ENCODE measurements around the gene LRRK2. TPM values are rescaled to one million over a fixed set of nuclear protein-coding genes. Genes with fewer than 3 reads are reported as not detected.

Gene LRRK2
- total RNA-seq, 5 donors from 2014 or later (not counting 1 experiment from before 2014, with no cell fraction given), result 0.47 to 2.3 (median 1.8) TPM

DNA sequence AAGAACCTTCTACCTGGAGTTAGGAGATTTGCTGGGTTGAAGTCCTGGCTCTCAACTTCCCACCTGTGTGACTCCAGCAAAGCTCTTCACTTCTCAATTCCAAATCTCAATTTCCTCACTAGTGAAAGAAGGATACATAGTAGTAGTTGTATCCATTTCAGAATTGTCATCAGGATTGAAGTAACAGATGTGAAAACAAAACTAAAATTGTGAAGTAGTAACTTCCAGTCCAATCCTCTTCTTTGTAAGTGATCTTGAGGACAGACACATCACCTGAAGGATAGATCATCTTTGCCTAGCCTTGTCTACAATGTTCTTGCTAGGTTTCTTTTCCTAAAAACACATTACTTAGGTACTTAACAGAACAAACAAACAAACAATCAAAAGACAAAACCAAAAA lies 1.2 kb upstream of the LRRK2 start:
- ChIA-PET POLR2A (no interaction called here), CTCF (no interaction called here)
- ATAC-seq (replicated peaks in 1 of 4) (no peak), DNase-seq (no peak)
- H3K27me3 ChIP-seq (replicated peaks in 1 of 2; ENCODE audit: control insufficient read depth in 2 of 2, extremely low read depth in 1 of 2, insufficient read depth in 2 of 2, low read length in 1 of 2), result peaks cover 3 to 6% of the 10 kb centered on the region in 2 experiments
- Mint-ChIP-seq H3K36me3 (no peaks in the 10 kb centered on the region), H3K9me3 (peaks cover 0 to 3% (median 3%) of the 10 kb centered on the region in 3 donors), H3K4me3 (peak overlapping the region in 2 of 3 donors; percentile 57 to 67), H3K27me3 (peaks cover 28 to 33% of the 10 kb centered on the region in 2 donors), H3K27ac (peak overlapping the region in 1 of 2 donors; percentile 57), H3K4me1 (peaks cover 5 to 24% (median 16%) of the 10 kb centered on the region in 3 donors)
- H3K4me3 ChIP-seq (ENCODE audit: control insufficient read depth in 1 of 2, extremely low read depth in 1 of 2, low read length in 1 of 2), result no peak overlapping the region
- no peaks in the 10 kb centered on the region for H3K36me3 ChIP-seq (ENCODE audit: control insufficient read depth in 2 of 2, extremely low read depth in 1 of 2, insufficient read depth in 1 of 2, low read length in 1 of 2)
- H3K4me1 ChIP-seq (ENCODE audit: control insufficient read depth in 1 of 2, extremely low read depth in 1 of 2, insufficient read depth in 2 of 2, low read length in 2 of 2), result peaks cover 0 to 9% of the 10 kb centered on the region in 2 experiments
- no peaks in the 10 kb centered on the region for H3K9me3 ChIP-seq
- no peak overlapping the region for H3K27ac ChIP-seq (ENCODE audit: low read length)

DNA sequence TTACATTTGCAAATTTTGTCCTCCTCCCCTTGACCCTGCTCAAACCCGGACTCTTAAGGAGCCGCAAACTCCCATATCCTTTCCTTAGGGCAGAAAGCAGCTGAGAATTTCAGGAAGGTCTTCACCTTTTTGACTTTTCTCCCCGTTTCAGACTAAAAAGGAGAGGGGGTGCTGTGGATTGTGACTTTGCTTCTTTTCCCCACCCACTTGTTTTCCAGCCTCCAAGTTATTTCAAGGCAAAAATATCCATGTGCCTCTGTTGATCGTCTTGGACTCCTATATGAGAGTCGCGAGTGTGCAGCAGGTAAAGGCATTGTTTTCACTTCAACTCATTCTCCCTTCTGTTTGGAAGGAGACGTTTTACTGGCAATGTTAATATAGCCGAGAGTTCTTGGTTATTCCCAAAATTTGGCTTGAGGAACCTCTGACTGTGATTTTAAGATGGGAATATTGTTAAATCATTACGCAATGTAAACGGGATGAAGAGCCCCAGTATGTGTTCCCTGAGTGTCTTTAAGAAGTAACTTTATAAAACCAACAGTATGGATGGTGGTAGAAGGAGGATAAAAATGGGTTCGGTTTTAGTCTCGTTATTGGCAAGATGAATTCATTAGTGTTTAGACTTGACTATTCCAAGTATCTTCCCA lies 663 bp downstream of the LRRK2 start:
- CTCF ChIA-PET, result interaction anchor here in 1 of 2 donors (0.6 kb wide), 1 partner anchor 9 kb away, joined by 7 read pairs; no protein-coding TSS in a partner anchor
- H3K36me3 ChIP-seq (ENCODE audit: control insufficient read depth in 2 of 2, extremely low read depth in 1 of 2, insufficient read depth in 1 of 2, low read length in 1 of 2), result no peaks in the 10 kb centered on the region
- no peak overlapping the region for H3K27ac ChIP-seq (ENCODE audit: low read length)
- Mint-ChIP-seq H3K36me3 (no peaks in the 10 kb centered on the region), H3K4me3 (peak overlapping the region; percentile 57 to 60 (median 58)), H3K4me1 (peaks cover 5 to 24% (median 16%) of the 10 kb centered on the region in 3 donors), H3K27me3 (peaks cover 28 to 36% of the 10 kb centered on the region in 2 donors), H3K27ac (no peak overlapping the region), H3K9me3 (peaks cover 0 to 3% (median 3%) of the 10 kb centered on the region in 3 donors)
- H3K4me1 ChIP-seq (ENCODE audit: control insufficient read depth in 1 of 2, extremely low read depth in 1 of 2, insufficient read depth in 2 of 2, low read length in 2 of 2), result peaks cover 0 to 9% of the 10 kb centered on the region in 2 experiments
- peaks cover 3 to 6% of the 10 kb centered on the region in 2 experiments for H3K27me3 ChIP-seq (replicated peaks in 1 of 2; ENCODE audit: control insufficient read depth in 2 of 2, extremely low read depth in 1 of 2, insufficient read depth in 2 of 2, low read length in 1 of 2)
- ATAC-seq (replicated peaks in 1 of 4) (no peak), DNase-seq (no peak)
- no peaks in the 10 kb centered on the region for H3K9me3 ChIP-seq
- POLR2A ChIA-PET, result no interaction called here
- no CpG with 5 or more reads among the region's 12 CpGs for whole genome bisulfite sequencing (ENCODE audit: insufficient coverage)
- peak overlapping the region; percentile 30 to 42 for H3K4me3 ChIP-seq (ENCODE audit: control insufficient read depth in 1 of 2, extremely low read depth in 1 of 2, low read length in 1 of 2)

DNA sequence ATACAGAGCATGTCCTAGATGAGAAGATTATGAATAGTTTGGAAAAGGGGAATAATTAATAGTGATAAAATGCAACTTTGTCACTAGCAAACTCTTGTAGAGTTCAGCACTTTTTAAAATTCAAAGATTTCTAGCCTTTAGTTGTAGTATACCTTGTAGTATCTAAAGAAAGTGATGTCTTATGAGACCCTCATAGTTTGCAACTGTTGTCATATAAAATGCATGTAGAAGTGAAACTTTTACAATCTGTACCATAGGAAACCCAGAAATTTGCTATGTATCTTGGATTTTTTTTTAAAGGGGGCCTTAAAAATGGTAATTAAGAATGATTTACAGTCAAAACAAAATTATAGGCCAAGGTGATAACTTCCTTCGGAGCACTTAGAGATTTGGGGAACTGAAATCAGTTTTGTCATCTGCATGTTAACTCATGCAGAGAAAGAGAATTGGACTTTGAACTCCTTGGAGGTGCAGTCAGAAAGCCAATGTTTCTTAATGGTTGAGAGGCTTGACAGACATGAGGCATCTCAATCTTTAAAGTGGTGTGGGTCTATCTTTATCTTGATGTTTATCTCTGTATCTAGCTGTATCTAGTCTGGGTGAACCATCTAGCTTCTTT lies 1.3 kb downstream of the LRRK2 start:
- Histone ChIP-seq H3K27ac (ENCODE audit: low read length) (no peak overlapping the region), H3K4me1 (ENCODE audit: control insufficient read depth in 1 of 2, extremely low read depth in 1 of 2, insufficient read depth in 2 of 2, low read length in 2 of 2) (peaks cover 0 to 9% of the 10 kb centered on the region in 2 experiments), H3K4me3 (ENCODE audit: control insufficient read depth in 1 of 2, extremely low read depth in 1 of 2, low read length in 1 of 2) (no peak overlapping the region), H3K36me3 (ENCODE audit: control insufficient read depth in 2 of 2, extremely low read depth in 1 of 2, insufficient read depth in 1 of 2, low read length in 1 of 2) (no peaks in the 10 kb centered on the region), H3K9me3 (no peaks in the 10 kb centered on the region), H3K27me3 (replicated peaks in 1 of 2; ENCODE audit: control insufficient read depth in 2 of 2, extremely low read depth in 1 of 2, insufficient read depth in 2 of 2, low read length in 1 of 2) (peaks cover 3 to 6% of the 10 kb centered on the region in 2 experiments)
- DNase-seq, result no peak
- peaks cover 28 to 38% of the 10 kb centered on the region in 2 donors for H3K27me3 Mint-ChIP-seq
- no peaks in the 10 kb centered on the region for H3K36me3 Mint-ChIP-seq
- H3K27ac Mint-ChIP-seq, result no peak overlapping the region
- CTCF ChIA-PET, result no interaction called here
- H3K4me3 Mint-ChIP-seq, result peak overlapping the region in 1 of 3 donors; percentile 57
- ATAC-seq (replicated peaks in 1 of 4), result no peak
- peaks cover 5 to 24% (median 16%) of the 10 kb centered on the region in 3 donors for H3K4me1 Mint-ChIP-seq
- no CpG with 5 or more reads among the region's 1 CpG for WGBS (ENCODE audit: insufficient coverage)
- H3K9me3 Mint-ChIP-seq, result peaks cover 0 to 3% (median 3%) of the 10 kb centered on the region in 3 donors
- POLR2A ChIA-PET, result no interaction called here

DNA sequence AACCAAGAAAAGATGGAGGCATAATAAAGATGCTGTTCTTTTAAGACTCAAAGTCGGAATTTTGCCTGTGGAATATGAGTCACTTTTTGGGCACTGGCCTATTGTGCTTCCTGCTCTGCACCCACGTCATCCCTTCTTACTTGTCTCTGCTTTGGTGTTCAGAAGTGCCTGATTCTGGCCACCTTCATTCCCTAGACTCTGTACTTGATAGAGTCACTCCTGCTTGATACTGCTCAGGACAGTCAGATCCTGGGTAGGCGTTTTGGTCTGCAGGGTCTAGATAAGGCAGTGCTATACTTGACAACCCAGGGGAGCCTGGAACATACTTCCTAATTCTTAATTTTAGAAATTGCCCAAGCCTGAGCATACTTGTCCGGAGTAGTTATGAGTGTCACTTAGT lies 1.9 kb downstream of the LRRK2 start:
- Histone ChIP-seq H3K4me1 (ENCODE audit: control insufficient read depth in 1 of 2, extremely low read depth in 1 of 2, insufficient read depth in 2 of 2, low read length in 2 of 2) (peaks cover 0 to 9% of the 10 kb centered on the region in 2 experiments), H3K27me3 (replicated peaks in 1 of 2; ENCODE audit: control insufficient read depth in 2 of 2, extremely low read depth in 1 of 2, insufficient read depth in 2 of 2, low read length in 1 of 2) (peaks cover 3 to 6% of the 10 kb centered on the region in 2 experiments), H3K27ac (ENCODE audit: low read length) (no peak overlapping the region), H3K9me3 (no peaks in the 10 kb centered on the region), H3K4me3 (ENCODE audit: control insufficient read depth in 1 of 2, extremely low read depth in 1 of 2, low read length in 1 of 2) (no peak overlapping the region), H3K36me3 (ENCODE audit: control insufficient read depth in 2 of 2, extremely low read depth in 1 of 2, insufficient read depth in 1 of 2, low read length in 1 of 2) (no peaks in the 10 kb centered on the region)
- 91% methylated on average over 1 of the region's 4 CpGs for WGBS (ENCODE audit: insufficient coverage)
- peaks cover 0 to 3% (median 3%) of the 10 kb centered on the region in 3 donors for H3K9me3 Mint-ChIP-seq
- ChIA-PET POLR2A (no interaction called here), CTCF (no interaction called here)
- no peak overlapping the region for H3K27ac Mint-ChIP-seq
- H3K4me1 Mint-ChIP-seq, result peaks cover 5 to 24% (median 16%) of the 10 kb centered on the region in 3 donors
- H3K27me3 Mint-ChIP-seq, result peaks cover 28 to 38% of the 10 kb centered on the region in 2 donors
- H3K4me3 Mint-ChIP-seq, result no peak overlapping the region
- no peaks in the 10 kb centered on the region for H3K36me3 Mint-ChIP-seq
- DNase-seq, result no peak
- ATAC-seq (replicated peaks in 1 of 4), result no peak

DNA sequence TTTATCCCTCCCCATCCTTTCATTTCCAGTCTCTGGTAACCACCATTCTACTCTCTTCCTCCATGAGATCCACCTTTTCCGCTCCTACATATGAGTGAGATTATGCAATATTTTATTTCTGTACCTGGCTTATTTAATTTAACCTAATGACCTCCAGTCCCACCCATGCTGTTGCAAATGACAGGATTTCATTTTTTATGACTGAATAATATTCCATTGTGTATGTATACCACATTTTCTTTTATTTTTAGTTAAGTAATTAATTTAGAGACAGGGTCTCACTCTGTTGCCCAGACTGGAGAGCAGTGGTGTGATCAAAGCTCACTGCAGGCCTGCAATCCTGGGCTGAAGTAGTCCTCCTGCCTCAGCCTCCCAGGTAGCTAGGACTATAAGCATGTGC lies 2.6 kb downstream of the LRRK2 start:
- no CpG with 5 or more reads among the region's 1 CpG for WGBS (ENCODE audit: insufficient coverage)
- H3K27me3 ChIP-seq (replicated peaks in 1 of 2; ENCODE audit: control insufficient read depth in 2 of 2, extremely low read depth in 1 of 2, insufficient read depth in 2 of 2, low read length in 1 of 2), result peaks cover 3 to 6% of the 10 kb centered on the region in 2 experiments
- H3K9me3 ChIP-seq, result no peaks in the 10 kb centered on the region
- DNase-seq (no peak), ATAC-seq (replicated peaks in 1 of 4) (no peak)
- peaks cover 5 to 24% (median 16%) of the 10 kb centered on the region in 3 donors for H3K4me1 Mint-ChIP-seq
- H3K4me3 ChIP-seq (ENCODE audit: control insufficient read depth in 1 of 2, extremely low read depth in 1 of 2, low read length in 1 of 2), result no peak overlapping the region
- H3K27ac ChIP-seq (ENCODE audit: low read length), result no peak overlapping the region
- ChIA-PET POLR2A (no interaction called here), CTCF (no interaction called here)
- no peaks in the 10 kb centered on the region for H3K36me3 Mint-ChIP-seq
- peaks cover 28 to 36% of the 10 kb centered on the region in 2 donors for H3K27me3 Mint-ChIP-seq
- peaks cover 0 to 9% of the 10 kb centered on the region in 2 experiments for H3K4me1 ChIP-seq (ENCODE audit: control insufficient read depth in 1 of 2, extremely low read depth in 1 of 2, insufficient read depth in 2 of 2, low read length in 2 of 2)
- peaks cover 0 to 3% (median 3%) of the 10 kb centered on the region in 3 donors for H3K9me3 Mint-ChIP-seq
- no peak overlapping the region for H3K27ac Mint-ChIP-seq
- H3K36me3 ChIP-seq (ENCODE audit: control insufficient read depth in 2 of 2, extremely low read depth in 1 of 2, insufficient read depth in 1 of 2, low read length in 1 of 2), result no peaks in the 10 kb centered on the region
- H3K4me3 Mint-ChIP-seq, result no peak overlapping the region

DNA sequence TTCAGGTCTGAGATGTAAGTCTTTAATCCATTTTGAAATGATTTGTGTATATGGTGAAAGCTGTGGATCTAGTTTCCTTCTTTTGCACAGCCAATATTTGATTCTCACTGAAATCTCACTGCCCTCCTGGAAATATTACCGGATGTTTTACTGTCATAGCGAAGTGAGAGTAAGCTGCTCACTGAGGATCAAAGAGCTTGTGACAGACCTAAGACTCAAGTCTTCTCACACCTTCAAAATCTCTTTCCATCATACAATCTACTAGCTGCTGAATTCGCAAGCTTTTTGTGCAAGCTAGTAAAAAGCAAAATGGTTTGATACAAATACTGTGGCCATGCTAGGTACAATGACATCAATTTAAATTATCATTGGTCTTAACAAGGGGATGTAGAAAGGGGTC lies 3.9 kb downstream of the LRRK2 start:
- DNase-seq (no peak), ATAC-seq (replicated peaks in 1 of 4) (no peak)
- 100% methylated on average over 1 of the region's 3 CpGs for WGBS (ENCODE audit: insufficient coverage)
- Mint-ChIP-seq H3K27ac (no peak overlapping the region), H3K4me3 (no peak overlapping the region), H3K27me3 (peaks cover 20 to 24% of the 10 kb centered on the region in 2 donors), H3K9me3 (peaks cover 0 to 3% (median 3%) of the 10 kb centered on the region in 3 donors), H3K36me3 (no peaks in the 10 kb centered on the region), H3K4me1 (peaks cover 5 to 18% (median 15%) of the 10 kb centered on the region in 3 donors)
- Histone ChIP-seq H3K4me3 (ENCODE audit: control insufficient read depth in 1 of 2, extremely low read depth in 1 of 2, low read length in 1 of 2) (no peak overlapping the region), H3K4me1 (ENCODE audit: control insufficient read depth in 1 of 2, extremely low read depth in 1 of 2, insufficient read depth in 2 of 2, low read length in 2 of 2) (peaks cover 0 to 9% of the 10 kb centered on the region in 2 experiments), H3K27me3 (replicated peaks in 1 of 2; ENCODE audit: control insufficient read depth in 2 of 2, extremely low read depth in 1 of 2, insufficient read depth in 2 of 2, low read length in 1 of 2) (peaks cover 3 to 6% of the 10 kb centered on the region in 2 experiments), H3K9me3 (no peaks in the 10 kb centered on the region), H3K36me3 (ENCODE audit: control insufficient read depth in 2 of 2, extremely low read depth in 1 of 2, insufficient read depth in 1 of 2, low read length in 1 of 2) (no peaks in the 10 kb centered on the region), H3K27ac (ENCODE audit: low read length) (no peak overlapping the region)
- ChIA-PET CTCF (no interaction called here), POLR2A (no interaction called here)
